Measurements from ENCODE around the gene ARSI. TPM values are rescaled to one million over a fixed set of nuclear protein-coding genes. Genes with fewer than 3 reads are reported as not detected.

The ARSI gene
- polyA plus RNA-seq, 2 of the 4 experiments (the other 2 are of a cell fraction) = 2.9 to 22.0 TPM

GRCh38 chr5:150295172-150295634 lies 7.5 kb downstream of the ARSI start:
- ChIA-PET POLR2A (no interaction called here), CTCF (interaction anchor here (1.1 to 1.9 kb wide), 6 partner anchors 8 to 133 kb away, joined by 3 to 13 read pairs (median 6); partner anchors contain the start of gene ARSI)
- no peak for FAIRE-seq
- TF ChIP-seq MAFK (IDR thresholded peaks at IDR 0.05; ENCODE audit: partially characterized antibody) = peak; percentile 71
- no peak for TF ChIP-seq HOXA7 (CRISPR knock-in tag; IDR thresholded peaks at IDR 0.05)
- Histone ChIP-seq H3K4me1 (peaks cover 49% of the 10 kb centered on the region), H3K27ac (peak overlapping the region; percentile 74 to 87), H3K9me3 (no peaks in the 10 kb centered on the region), H3K4me2 (peak overlapping the region; percentile 64), H3K4me3 (no peak overlapping the region)
- 32% methylated on average over 10 of the region's 10 CpGs for WGBS (ENCODE audit: missing lambda C conversion rate)
- peak; percentile 44 to 67; a peak in 5 of 6 replicates for ATAC-seq
- peak in 1 of 2 experiments; percentile 44 for DNase-seq (ENCODE audit: low read depth in 1 of 2, low spot score in 1 of 2)

DNA sequence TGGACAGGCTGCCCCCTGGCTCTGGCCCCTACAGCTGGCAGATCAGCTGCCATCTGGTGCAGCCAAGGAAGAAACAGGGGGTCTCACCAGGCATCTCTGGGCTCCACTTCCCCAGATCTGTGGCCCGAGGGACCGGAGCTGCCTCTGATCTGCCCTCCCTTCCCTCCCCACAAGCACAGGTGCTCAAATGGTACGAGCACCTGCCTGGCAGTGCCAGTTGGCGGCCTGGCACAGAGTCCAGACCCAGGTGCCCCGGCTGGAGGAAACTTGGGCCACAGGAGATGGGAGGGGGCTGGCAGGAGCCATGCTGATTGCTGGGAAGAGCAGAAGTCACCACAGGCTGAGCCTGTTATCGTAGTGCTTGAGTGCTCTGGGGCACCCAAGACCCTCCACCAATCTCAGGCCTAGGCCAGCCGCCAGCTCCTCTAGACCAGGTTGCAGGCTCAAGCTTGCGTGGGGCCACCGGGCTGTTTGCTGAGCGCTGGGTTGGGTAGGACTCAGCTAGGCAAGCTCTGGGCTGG lies 8.1 kb downstream of the ARSI start:
- CTCF ChIA-PET = interaction anchor here (1.1 to 1.9 kb wide), 6 partner anchors 8 to 132 kb away, joined by 3 to 13 read pairs (median 6); partner anchors contain the start of gene ARSI
- Histone ChIP-seq H3K4me2 (peak overlapping the region; percentile 64), H3K27ac (peak overlapping the region; percentile 74 to 87), H3K4me1 (peaks cover 43% of the 10 kb centered on the region), H3K4me3 (no peak overlapping the region), H3K9me3 (no peaks in the 10 kb centered on the region)
- no peak for FAIRE-seq
- no peak for ATAC-seq
- POLR2A ChIA-PET = no interaction called here
- 94% methylated on average over 6 of the region's 10 CpGs for WGBS (ENCODE audit: missing lambda C conversion rate)
- DNase-seq (ENCODE audit: low read depth in 1 of 2, low spot score in 1 of 2) = no peak
- no peak for TF ChIP-seq CHD2 (IDR thresholded peaks at IDR 0.05; ENCODE audit: low read length, partially characterized antibody)
- TF ChIP-seq BHLHE40 (IDR thresholded peaks at IDR 0.05; ENCODE audit: low read depth, low read length) = no peak
- no peak for TF ChIP-seq ZSCAN20 (CRISPR knock-in tag; IDR thresholded peaks at IDR 0.05)
- TF ChIP-seq EP300 (IDR thresholded peaks at IDR 0.05) = no peak
- no peak for TF ChIP-seq MYC (IDR thresholded peaks at IDR 0.05; ENCODE audit: borderline replicate concordance, low read length)
- no peak for TF ChIP-seq ZC3H11A (IDR thresholded peaks at IDR 0.05)
- TF ChIP-seq MAZ (IDR thresholded peaks at IDR 0.05; ENCODE audit: borderline replicate concordance, low read depth, low read length) = no peak
- TF ChIP-seq CEBPB (IDR thresholded peaks at IDR 0.05) = no peak
- no peak for TF ChIP-seq USF2 (IDR thresholded peaks at IDR 0.05)
- TF ChIP-seq KDM5A (IDR thresholded peaks at IDR 0.05) = no peak

DNA sequence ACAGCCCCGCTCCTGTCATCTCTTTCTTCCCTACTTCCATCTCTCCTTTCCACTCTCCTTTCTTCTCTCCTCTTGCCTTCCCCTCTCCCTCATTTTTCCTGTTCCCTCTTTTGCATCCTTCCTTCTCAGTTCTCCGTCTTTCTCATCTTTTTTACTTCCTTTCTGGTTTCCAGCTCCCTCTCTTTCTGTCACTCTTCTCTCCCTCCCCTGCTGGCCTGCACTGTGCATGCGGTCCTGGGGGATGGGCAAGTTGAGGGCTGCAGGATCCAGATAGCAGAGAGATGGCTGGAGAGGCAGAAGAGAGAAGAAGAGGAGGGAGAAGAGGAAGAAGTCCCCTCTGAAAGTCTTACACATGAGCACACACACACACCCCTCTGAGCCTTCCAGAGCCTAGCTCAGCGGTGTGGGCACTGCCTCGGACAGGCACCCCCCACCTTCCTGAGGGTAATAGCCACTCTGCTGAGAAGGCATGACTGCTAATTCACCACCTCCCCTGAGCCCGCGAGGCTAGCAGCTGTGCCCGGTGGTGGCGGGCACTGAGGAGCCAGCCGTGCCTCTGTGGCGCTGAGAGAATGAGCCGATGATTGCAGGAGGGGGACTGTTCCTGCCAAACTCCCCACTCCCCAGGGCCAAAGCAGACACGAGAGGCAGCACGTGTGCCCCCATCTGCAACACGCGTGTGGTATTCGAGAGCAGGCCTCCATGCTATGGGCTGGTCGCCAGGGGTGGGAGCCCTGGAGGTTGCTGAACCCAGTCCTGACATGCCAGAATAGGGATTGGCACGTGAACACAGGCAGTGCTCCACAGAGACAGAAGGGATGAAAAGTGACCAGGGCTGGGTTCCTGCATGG lies 9.4 kb downstream of the ARSI start:
- WGBS (ENCODE audit: missing lambda C conversion rate) = 90% methylated on average over 13 of the region's 19 CpGs
- TF ChIP-seq POLR2AphosphoS2 (conservative IDR thresholded peaks at IDR 0.05; ENCODE audit: low read length) (no peak), GATA3 (IDR thresholded peaks at IDR 0.05; ENCODE audit: borderline replicate concordance) (no peak), KDM5A (IDR thresholded peaks at IDR 0.05) (no peak), NFE2L2 (conservative IDR thresholded peaks at IDR 0.05; ENCODE audit: low read length) (no peak), SMC3 (IDR thresholded peaks at IDR 0.05) (no peak), PHF8 (IDR thresholded peaks at IDR 0.05; ENCODE audit: borderline replicate concordance, low read depth) (no peak), CHD4 (IDR thresholded peaks at IDR 0.05; ENCODE audit: borderline replicate concordance) (no peak), MAFK (IDR thresholded peaks at IDR 0.05; ENCODE audit: partially characterized antibody) (no peak)
- TF ChIP-seq, protein P1, sequence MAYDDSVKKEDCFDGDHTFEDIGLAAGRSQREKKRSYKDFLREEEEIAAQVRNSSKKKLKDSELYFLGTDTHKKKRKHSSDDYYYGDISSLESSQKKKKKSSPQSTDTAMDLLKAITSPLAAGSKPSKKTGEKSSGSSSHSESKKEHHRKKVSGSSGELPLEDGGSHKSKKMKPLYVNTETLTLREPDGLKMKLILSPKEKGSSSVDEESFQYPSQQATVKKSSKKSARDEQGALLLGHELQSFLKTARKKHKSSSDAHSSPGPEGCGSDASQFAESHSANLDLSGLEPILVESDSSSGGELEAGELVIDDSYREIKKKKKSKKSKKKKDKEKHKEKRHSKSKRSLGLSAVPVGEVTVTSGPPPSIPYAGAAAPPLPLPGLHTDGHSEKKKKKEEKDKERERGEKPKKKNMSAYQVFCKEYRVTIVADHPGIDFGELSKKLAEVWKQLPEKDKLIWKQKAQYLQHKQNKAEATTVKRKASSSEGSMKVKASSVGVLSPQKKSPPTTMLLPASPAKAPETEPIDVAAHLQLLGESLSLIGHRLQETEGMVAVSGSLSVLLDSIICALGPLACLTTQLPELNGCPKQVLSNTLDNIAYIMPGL (CRISPR knock-in tag; IDR thresholded peaks at IDR 0.05; ENCODE audit: borderline replicate concordance) = no peak
- FAIRE-seq (no peak), DNase-seq (ENCODE audit: low read depth in 1 of 2, low spot score in 1 of 2) (no peak), ATAC-seq (0 out of 6 replicates have a peak, but pooled peaks of 1 of the 2 experiments have one; percentile 5)
- no peak overlapping the region for H3K4me3 ChIP-seq
- ChIA-PET CTCF (interaction anchor here (1.3 to 5.0 kb wide), 3 partner anchors 9 to 58 kb away, joined by 7 to 25 read pairs (median 9); partner anchors contain the start of gene ARSI), POLR2A (no interaction called here)
- H3K4me2 ChIP-seq = no peak overlapping the region
- peak overlapping the region in 1 of 2 experiments; percentile 87; a peak in 2 of 6 replicates for H3K27ac ChIP-seq
- no peaks in the 10 kb centered on the region for H3K9me3 ChIP-seq
- peaks cover 31% of the 10 kb centered on the region for H3K4me1 ChIP-seq
